Measurements from ENCODE around the gene MBD3L3. TPM values are rescaled to one million over a fixed set of nuclear protein-coding genes. Genes with fewer than 3 reads are reported as not detected.

The MBD3L3 gene
- total and polyA plus RNA-seq, 2 of the 4 experiments (the other 2 are of a cell fraction) = not detected

DNA sequence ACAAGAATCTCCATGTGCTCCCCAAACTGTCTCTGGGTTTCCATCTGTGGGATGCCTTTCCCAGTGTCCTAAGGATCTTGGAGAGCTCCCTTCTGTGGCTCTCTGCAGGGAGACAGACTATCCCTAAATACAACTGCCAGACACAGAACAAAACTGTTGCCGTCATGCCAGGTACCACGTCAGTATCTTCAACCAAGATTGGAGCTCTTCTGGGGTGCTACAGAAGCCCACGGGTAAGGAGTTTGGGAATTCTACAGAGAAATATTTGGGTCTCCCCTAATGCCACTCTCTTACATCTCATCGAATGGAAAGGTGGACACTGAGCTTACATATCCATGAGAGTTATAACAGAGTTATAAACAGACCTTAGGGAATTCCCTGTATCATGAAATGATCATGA is 4.9 kb upstream of the MBD3L3 start:
- Histone ChIP-seq H3K79me1 (ENCODE audit: low read depth in 1 of 2, low read length in 2 of 2) (no peaks in the 10 kb centered on the region), H3K9ac (ENCODE audit: low read depth, low read length) (no peak overlapping the region), H3K9me3 (ENCODE audit: control insufficient read depth, insufficient read depth, low read length) (no peaks in the 10 kb centered on the region), H2BK15ac (ENCODE audit: low read depth, low read length) (no peak overlapping the region), H3K27me3 (ENCODE audit: control insufficient read depth, insufficient read depth, low read length) (no peaks in the 10 kb centered on the region), H3K36me3 (ENCODE audit: control insufficient read depth, insufficient read depth, low read length) (no peaks in the 10 kb centered on the region), H3K9me1 (ENCODE audit: insufficient read depth, low read length) (no peaks in the 10 kb centered on the region), H3K4ac (ENCODE audit: low read depth, low read length) (no peak overlapping the region), H4K5ac (ENCODE audit: low read depth, low read length) (no peak overlapping the region), H4K8ac (ENCODE audit: low read depth in 2 of 2, low read length in 2 of 2) (no peak overlapping the region), H4K91ac (ENCODE audit: insufficient read depth, low read depth, low read length) (no peak overlapping the region), H2AK9ac (replicated peaks; ENCODE audit: low read depth, low read length, poor library complexity) (no peak overlapping the region), H3K23ac (ENCODE audit: low read depth, low read length) (no peak overlapping the region), H3K4me1 (ENCODE audit: control insufficient read depth, insufficient read depth, low read length) (no peaks in the 10 kb centered on the region), H3K18ac (ENCODE audit: low read depth, low read length) (no peak overlapping the region), H3K4me3 (ENCODE audit: insufficient read depth, low read depth, low read length) (no peak overlapping the region), H3K4me2 (ENCODE audit: low read depth, low read length) (no peak overlapping the region), H3K14ac (replicated peaks; ENCODE audit: low read depth, low read length) (no peak overlapping the region), H2BK120ac (ENCODE audit: low read depth, low read length) (no peak overlapping the region), H2AFZ (replicated peaks; ENCODE audit: low read length, poor library complexity) (no peak overlapping the region), H3K56ac (ENCODE audit: extremely low read depth, insufficient read depth, low read length) (no peak overlapping the region), H3K27ac (ENCODE audit: insufficient read depth, low read length) (no peak overlapping the region), H2BK20ac (ENCODE audit: low read depth, low read length) (no peak overlapping the region), H4K20me1 (ENCODE audit: insufficient read depth, low read length) (no peaks in the 10 kb centered on the region), H2AK5ac (ENCODE audit: low read depth, low read length) (no peak overlapping the region), H2BK5ac (ENCODE audit: low read depth, low read length, poor library complexity, severe bottlenecking) (no peak overlapping the region)
- DNase-seq (no peak), ATAC-seq (ENCODE audit: low read depth) (no peak)
- POLR2A ChIA-PET (ENCODE audit: unreplicated experiment) = no interaction called here
- no CpG with 5 or more reads among the region's 4 CpGs for WGBS, 2 experiments (ENCODE audit: extremely low coverage in 2 of 2, insufficient read length in 1 of 2)
- dilution Hi-C loops (cut with HindIII; ENCODE audit: low sequenced_read_pairs, unreplicated experiment) = no loop called here
- intact Hi-C loops (cut with micrococcal nuclease) = loop anchor here (10.0 kb wide), 1 partner anchor 329 kb away; the partner anchor contains the start of genes GPR108 and TRIP10
- TF ChIP-seq RCOR1 (IDR thresholded peaks at IDR 0.05; ENCODE audit: insufficient replicate concordance, low read length) (no peak), MXI1 (IDR thresholded peaks at IDR 0.05; ENCODE audit: borderline replicate concordance, low read depth, low read length) (no peak), CHD1 (IDR thresholded peaks at IDR 0.05; ENCODE audit: low read depth, low read length) (no peak), MAZ (IDR thresholded peaks at IDR 0.05; ENCODE audit: borderline replicate concordance, low read depth, low read length) (no peak), SMC3 (IDR thresholded peaks at IDR 0.05; ENCODE audit: low read depth, low read length) (no peak), CEBPB (IDR thresholded peaks at IDR 0.05; ENCODE audit: low read depth, low read length) (no peak), FOS (IDR thresholded peaks at IDR 0.05; ENCODE audit: low read depth, low read length) (no peak), CTCF (conservative IDR thresholded peaks at IDR 0.05; ENCODE audit: low read depth, low read length) (no peak), POLR2A (IDR thresholded peaks at IDR 0.05; ENCODE audit: low read depth, low read length) (no peak), RAD21 (IDR thresholded peaks at IDR 0.05; ENCODE audit: low read length) (no peak), NFE2L2 (IDR thresholded peaks at IDR 0.05; ENCODE audit: low read depth, low read length) (no peak), MAFK (IDR thresholded peaks at IDR 0.05; ENCODE audit: low read depth, low read length) (no peak), RFX5 (IDR thresholded peaks at IDR 0.05; ENCODE audit: low read depth, low read length) (no peak), BHLHE40 (IDR thresholded peaks at IDR 0.05; ENCODE audit: low read depth, low read length) (no peak), ELK1 (IDR thresholded peaks at IDR 0.05; ENCODE audit: borderline replicate concordance, low read depth, low read length) (no peak), USF2 (IDR thresholded peaks at IDR 0.05; ENCODE audit: low read depth, low read length) (no peak)
- BruUV-seq (replicated peaks) = no TSS peak
- in situ Hi-C loops (cut with MboI; ENCODE audit: low sequenced_read_pairs) = no loop called here
- CTCF ChIA-PET = no interaction called here

All from IMR-90 (cell line).